SJSA1 (cell line): ENCODE data around the gene ZDHHC14. TPM values are rescaled to one million over a fixed set of nuclear protein-coding genes. Genes with fewer than 3 reads are reported as not detected.
"Not testable (repeated sequence)": the region's sequence is repeated elsewhere in the genome, so short reads cannot be mapped to it uniquely, and the experiment has no call there.

Experiments used
- DNase-seq, 2 experiments: peaks; one replicate each; pipeline ENCODE4 v3.0.0-alpha.2; 2015 to 2020; ENCODE audit warnings: low spot score in 2 of 2, low read depth in 1 of 2
- H3K27ac ChIP-seq: fragments of 250-450 bp; sonication (Bioruptor Pico); 2 replicates; pipeline ENCODE4 v1.5.1; 2020; ENCODE audit warnings: mild to moderate bottlenecking, moderate library complexity
- H3K27me3 ChIP-seq: fragments of 250-450 bp; sonication (Bioruptor Pico); replicated peaks from 2 replicates; pipeline ENCODE4 v1.5.1; 2020; ENCODE audit warnings: mild to moderate bottlenecking, moderate library complexity
- H3K36me3 ChIP-seq: fragments of 250-450 bp; sonication (Bioruptor Pico); 2 replicates; pipeline ENCODE4 v1.5.1; 2020; ENCODE audit warnings: mild to moderate bottlenecking
- H3K4me1 ChIP-seq: fragments of 250-450 bp; sonication (Bioruptor Pico); replicated peaks from 2 replicates; pipeline ENCODE4 v1.6.1; 2021; ENCODE audit warnings: mild to moderate bottlenecking
- H3K4me3 ChIP-seq: fragments of 250-450 bp; sonication (Bioruptor Pico); 2 replicates; pipeline ENCODE4 v1.5.1; 2020; ENCODE audit warnings: mild to moderate bottlenecking
- H3K9me3 ChIP-seq: fragments of 250-450 bp; sonication (Bioruptor Pico); replicated peaks from 2 replicates; pipeline ENCODE4 v1.5.1; 2020; ENCODE audit warnings: mild to moderate bottlenecking
- total RNA-seq: library from RNA; depleted of rRNA; stranded (reverse); fragments of >200 nt; shearing (Covaris generic); gene quantifications from 2 replicates; pipeline ENCODE4 v1.2.3, GENCODE V29; 2014

ZDHHC14 gene
- total RNA-seq, 1 experiment from 2014 or later = 8.4 TPM

- Histone ChIP-seq H3K9me3 (no peaks in the 10 kb centered on the region; the same call in 1 of the 2 replicates), H3K4me3 (no peak overlapping the region), H3K4me1 (no peaks in the 10 kb centered on the region), H3K27me3 (peaks cover 15% of the 10 kb centered on the region; the same call in 1 of the 2 replicates), H3K36me3 (no peaks in the 10 kb centered on the region), H3K27ac (no peak overlapping the region)
- no peak for DNase-seq
These were observed 312.9 kb downstream of the ZDHHC14 start for GRCh38 chr6:157693867-157694266.

GRCh38 chr6:157695301-157696040 lies 314.5 kb downstream of the ZDHHC14 start:
- no peaks in the 10 kb centered on the region for H3K4me1 ChIP-seq
- H3K9me3 ChIP-seq = no peaks in the 10 kb centered on the region; the same call in 1 of the 2 replicates
- H3K4me3 ChIP-seq = no peak overlapping the region
- peaks cover 15% of the 10 kb centered on the region for H3K27me3 ChIP-seq
- DNase-seq = no peak
- no peak overlapping the region for H3K27ac ChIP-seq
- H3K36me3 ChIP-seq = no peaks in the 10 kb centered on the region

GRCh38 chr6:157699777-157700636 lies 319.0 kb downstream of the ZDHHC14 start:
- Histone ChIP-seq H3K4me3 (no peak overlapping the region), H3K4me1 (no peaks in the 10 kb centered on the region), H3K9me3 (no peaks in the 10 kb centered on the region; the same call in 1 of the 2 replicates), H3K27me3 (no peaks in the 10 kb centered on the region; the same call in 1 of the 2 replicates), H3K27ac (no peak overlapping the region), H3K36me3 (no peaks in the 10 kb centered on the region)
- DNase-seq = no peak

GRCh38 chr6:157706351-157706750 lies 325.4 kb downstream of the ZDHHC14 start:
- not testable (repeated sequence) for DNase-seq, H3K27me3 ChIP-seq, H3K27ac ChIP-seq

GRCh38 chr6:157706883-157707282 lies 325.9 kb downstream of the ZDHHC14 start:
- DNase-seq = no peak
- H3K27me3 ChIP-seq = no peaks in the 10 kb centered on the region
- H3K9me3 ChIP-seq = no peaks in the 10 kb centered on the region
- no peak overlapping the region for H3K27ac ChIP-seq
- H3K36me3 ChIP-seq = no peaks in the 10 kb centered on the region
- H3K4me1 ChIP-seq = no peaks in the 10 kb centered on the region
- H3K4me3 ChIP-seq = no peak overlapping the region

More at GRCh38 chr6:157706351-157706750, 325.4 kb downstream of the ZDHHC14 start:
- H3K9me3 ChIP-seq, H3K4me3 ChIP-seq, H3K4me1 ChIP-seq, H3K36me3 ChIP-seq: not testable (repeated sequence)

- H3K27me3 ChIP-seq = no peaks in the 10 kb centered on the region
- H3K4me1 ChIP-seq = no peaks in the 10 kb centered on the region
- DNase-seq = no peak
These were observed 326.6 kb downstream of the ZDHHC14 start for GRCh38 chr6:157707576-157707975.

GRCh38 chr6:157708239-157708638 lies 327.2 kb downstream of the ZDHHC14 start:
- no peaks in the 10 kb centered on the region for H3K4me1 ChIP-seq
- no peak overlapping the region for H3K4me3 ChIP-seq
- no peaks in the 10 kb centered on the region for H3K27me3 ChIP-seq
- DNase-seq = no peak
- no peaks in the 10 kb centered on the region for H3K36me3 ChIP-seq
- no peak overlapping the region for H3K27ac ChIP-seq
- H3K9me3 ChIP-seq = no peaks in the 10 kb centered on the region

More at GRCh38 chr6:157707576-157707975, 326.6 kb downstream of the ZDHHC14 start:
- Histone ChIP-seq H3K9me3 (no peaks in the 10 kb centered on the region), H3K36me3 (no peaks in the 10 kb centered on the region), H3K27ac (no peak overlapping the region), H3K4me3 (no peak overlapping the region)

GRCh38 chr6:157708933-157709332 lies 327.9 kb downstream of the ZDHHC14 start:
- H3K4me1 ChIP-seq = no peaks in the 10 kb centered on the region
- no peaks in the 10 kb centered on the region for H3K27me3 ChIP-seq
- no peaks in the 10 kb centered on the region for H3K9me3 ChIP-seq
- no peak overlapping the region for H3K27ac ChIP-seq
- DNase-seq = no peak
- no peaks in the 10 kb centered on the region for H3K36me3 ChIP-seq
- H3K4me3 ChIP-seq = no peak overlapping the region

- H3K9me3 ChIP-seq = no peaks in the 10 kb centered on the region
- H3K27me3 ChIP-seq = no peaks in the 10 kb centered on the region
- no peaks in the 10 kb centered on the region for H3K4me1 ChIP-seq
- no peak for DNase-seq
- no peak overlapping the region for H3K4me3 ChIP-seq
- H3K36me3 ChIP-seq = no peaks in the 10 kb centered on the region
- no peak overlapping the region for H3K27ac ChIP-seq
These were observed 328.6 kb downstream of the ZDHHC14 start for GRCh38 chr6:157709555-157709954.

- no peaks in the 10 kb centered on the region for H3K36me3 ChIP-seq
- H3K27ac ChIP-seq = no peak overlapping the region
- no peaks in the 10 kb centered on the region for H3K4me1 ChIP-seq
- DNase-seq = no peak
- no peak overlapping the region for H3K4me3 ChIP-seq
- H3K9me3 ChIP-seq = no peaks in the 10 kb centered on the region
- H3K27me3 ChIP-seq = no peaks in the 10 kb centered on the region
These were observed 329.6 kb downstream of the ZDHHC14 start for GRCh38 chr6:157710604-157711003.

GRCh38 chr6:157711060-157711459 lies 330.1 kb downstream of the ZDHHC14 start:
- DNase-seq = no peak
- Histone ChIP-seq H3K36me3 (no peaks in the 10 kb centered on the region), H3K27ac (no peak overlapping the region), H3K4me3 (no peak overlapping the region), H3K9me3 (no peaks in the 10 kb centered on the region), H3K27me3 (no peaks in the 10 kb centered on the region), H3K4me1 (no peaks in the 10 kb centered on the region)

- Histone ChIP-seq H3K27me3 (no peaks in the 10 kb centered on the region; the same call in 1 of the 2 replicates), H3K4me1 (no peaks in the 10 kb centered on the region), H3K9me3 (no peaks in the 10 kb centered on the region), H3K36me3 (no peaks in the 10 kb centered on the region), H3K4me3 (no peak overlapping the region), H3K27ac (no peak overlapping the region)
- no peak for DNase-seq
These were observed 331.8 kb downstream of the ZDHHC14 start for GRCh38 chr6:157712585-157713295.

GRCh38 chr6:157713451-157714152 lies 332.6 kb downstream of the ZDHHC14 start:
- no peaks in the 10 kb centered on the region for H3K36me3 ChIP-seq
- no peaks in the 10 kb centered on the region for H3K9me3 ChIP-seq
- no peak overlapping the region for H3K4me3 ChIP-seq
- H3K27ac ChIP-seq = no peak overlapping the region
- no peaks in the 10 kb centered on the region; the same call in 1 of the 2 replicates for H3K27me3 ChIP-seq
- DNase-seq = no peak
- H3K4me1 ChIP-seq = no peaks in the 10 kb centered on the region
